A549 treated with Hydrocortisone at 1 μM for 4 hours (cell line): ENCODE measurements around the gene ZBTB12. TPM values are rescaled to one million over a fixed set of nuclear protein-coding genes. Genes with fewer than 3 reads are reported as not detected.

Experiments
- total RNA-seq: library from RNA; stranded (reverse); fragments of 200-300 nt; extraction: Qiagen RNA extraction; gene quantifications from 5 replicates; pipeline ENCODE4 v1.2.3, GENCODE V29; 2022

ZBTB12 gene
- 3.3 to 4.2 TPM (median 3.9 TPM) in 5 replicates for total RNA-seq

DNA sequence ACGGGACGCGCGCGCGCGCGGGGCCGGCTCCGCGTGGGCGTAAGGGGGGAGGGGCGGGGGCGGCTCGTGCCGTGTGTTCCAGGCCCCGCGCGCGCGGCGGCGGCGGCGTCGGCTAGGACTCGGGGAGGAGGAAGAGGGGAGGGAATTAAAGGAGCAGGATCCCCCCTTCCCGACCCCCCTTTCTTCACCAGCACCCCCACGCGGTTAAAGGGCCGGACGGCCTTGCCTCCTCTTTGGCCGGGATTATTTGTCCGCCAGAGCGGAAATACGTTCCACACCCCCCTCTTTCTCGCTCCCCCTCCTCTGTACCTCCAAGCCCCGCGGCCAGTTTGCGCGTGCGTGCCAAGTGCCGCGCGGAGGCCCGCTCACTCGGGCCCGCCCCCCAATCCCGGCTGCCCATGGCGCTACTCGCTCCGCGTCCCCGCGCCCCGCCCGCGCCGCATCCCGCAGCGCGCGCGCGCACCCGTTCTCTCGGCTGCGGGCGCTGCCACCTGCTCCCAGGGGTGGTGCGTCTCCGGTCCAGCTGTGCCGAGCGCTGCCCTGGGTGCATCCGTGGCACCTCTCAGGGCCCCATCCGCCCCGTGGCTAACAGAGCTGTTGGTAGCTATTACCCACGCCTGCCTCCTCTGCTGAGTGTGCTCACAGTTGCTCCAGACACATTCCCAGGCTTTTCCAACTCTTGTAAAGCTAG lies at the start of gene ZBTB12:
Gene ZBTB12, minus strand, starts transcription at position 134 of the 691 bp plus-strand sequence. CDS start 781 bp downstream, outside the sequence.

DNA sequence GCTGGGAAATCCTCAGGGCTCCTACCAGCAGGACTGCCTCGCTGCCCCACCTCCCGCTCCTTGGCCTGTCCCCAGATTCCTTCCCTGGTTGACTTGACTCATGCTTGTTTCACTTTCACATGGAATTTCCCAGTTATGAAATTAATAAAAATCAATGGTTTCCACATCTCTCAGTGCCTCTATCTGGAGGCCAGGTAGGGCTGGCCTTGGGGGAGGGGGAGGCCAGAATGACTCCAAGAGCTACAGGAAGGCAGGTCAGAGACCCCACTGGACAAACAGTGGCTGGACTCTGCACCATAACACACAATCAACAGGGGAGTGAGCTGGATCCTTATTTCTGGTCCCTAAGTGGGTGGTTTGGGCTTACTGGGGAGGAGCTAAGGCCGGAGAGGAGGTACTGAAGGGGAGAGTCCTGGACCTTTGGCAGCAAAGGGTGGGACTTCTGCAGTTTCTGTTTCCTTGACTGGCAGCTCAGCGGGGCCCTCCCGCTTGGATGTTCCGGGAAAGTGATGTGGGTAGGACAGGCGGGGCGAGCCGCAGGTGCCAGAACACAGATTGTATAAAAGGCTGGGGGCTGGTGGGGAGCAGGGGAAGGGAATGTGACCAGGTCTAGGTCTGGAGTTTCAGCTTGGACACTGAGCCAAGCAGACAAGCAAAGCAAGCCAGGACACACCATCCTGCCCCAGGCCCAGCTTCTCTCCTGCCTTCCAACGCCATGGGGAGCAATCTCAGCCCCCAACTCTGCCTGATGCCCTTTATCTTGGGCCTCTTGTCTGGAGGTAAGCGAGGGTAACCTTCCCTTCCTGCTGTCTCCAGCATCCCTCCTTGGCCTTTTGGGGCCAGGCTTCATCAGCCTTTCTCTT lies 43.9 kb upstream of the ZBTB12 start, which contains the start of gene CFB:
Gene CFB, plus strand, starts transcription at position 589 of the 863 bp plus-strand sequence. Its CDS starts 127 bp downstream, at position 716.

GRCh38 chr6:31927242-31927862 lies 25.5 kb upstream of the ZBTB12 start, which contains the start of gene C2:
C2 (plus strand) TSS chr6:31927717; CDS start chr6:31927753, 36 bp downstream.

DNA sequence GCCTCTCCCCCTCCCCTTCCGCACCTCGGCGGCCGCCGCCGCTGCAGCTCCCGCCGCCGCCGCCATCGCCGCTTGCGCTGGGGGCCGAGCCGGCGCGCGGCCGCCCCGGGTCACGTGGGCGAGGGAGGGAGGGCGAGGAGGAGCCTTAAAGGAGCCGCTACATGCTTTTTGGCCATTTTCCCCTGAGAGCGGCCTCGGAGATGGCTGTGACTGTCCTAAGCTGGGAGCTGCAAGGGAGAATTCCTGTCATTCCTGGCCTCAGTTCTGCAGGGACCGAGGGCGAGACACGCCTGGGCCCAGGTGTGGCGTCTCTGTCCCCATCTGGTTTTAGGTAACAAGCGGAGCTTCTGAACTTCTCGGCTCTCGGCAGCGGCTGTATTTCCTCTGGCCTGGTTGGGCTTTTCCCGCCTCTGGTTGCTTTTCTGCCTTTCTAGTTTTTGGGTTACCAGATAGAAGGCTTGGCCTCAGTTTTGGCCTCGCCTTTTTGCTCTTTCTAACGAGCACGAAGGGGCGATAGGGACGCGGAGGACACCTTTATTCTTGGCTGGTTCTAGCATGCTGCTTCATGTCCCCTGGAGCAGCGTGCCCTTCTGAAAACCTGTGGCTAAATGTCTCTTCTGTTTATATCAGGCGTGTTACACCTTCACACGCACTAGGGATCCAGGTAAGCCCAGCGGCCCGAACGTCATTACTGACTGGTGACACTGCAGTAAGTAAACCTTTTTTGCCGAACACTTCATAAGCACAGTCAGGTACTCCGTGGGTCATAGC lies 4.1 kb downstream of the ZBTB12 start, which contains the start of gene EHMT2:
Gene EHMT2, minus strand, starts transcription at position 87 of the 771 bp plus-strand sequence. Its CDS starts 21 bp downstream, at position 66.

DNA sequence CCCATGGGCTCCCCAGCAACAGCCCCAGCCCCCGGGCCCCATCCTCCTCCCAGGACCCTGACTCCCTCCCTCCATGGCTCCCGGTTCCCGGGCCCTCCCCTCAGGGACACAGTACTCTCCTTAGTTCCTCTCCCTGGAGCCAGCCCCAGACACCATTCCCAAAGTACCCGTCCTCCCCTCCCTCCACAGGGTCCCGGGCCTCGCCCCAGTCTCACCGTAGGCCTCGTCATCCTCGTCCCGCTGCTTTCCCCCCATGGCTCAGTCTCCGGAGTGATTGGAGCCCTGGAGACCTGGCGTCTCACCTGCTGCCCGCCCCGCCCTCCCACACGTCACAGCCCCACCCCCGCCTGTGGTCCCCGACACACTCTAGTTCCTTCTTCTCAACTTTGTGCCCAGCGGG lies 23.2 kb downstream of the ZBTB12 start, which contains the start of gene SLC44A4:
Gene SLC44A4, minus strand, starts transcription at position 272 of the 400 bp plus-strand sequence. Its CDS starts 17 bp downstream, at position 255.

DNA sequence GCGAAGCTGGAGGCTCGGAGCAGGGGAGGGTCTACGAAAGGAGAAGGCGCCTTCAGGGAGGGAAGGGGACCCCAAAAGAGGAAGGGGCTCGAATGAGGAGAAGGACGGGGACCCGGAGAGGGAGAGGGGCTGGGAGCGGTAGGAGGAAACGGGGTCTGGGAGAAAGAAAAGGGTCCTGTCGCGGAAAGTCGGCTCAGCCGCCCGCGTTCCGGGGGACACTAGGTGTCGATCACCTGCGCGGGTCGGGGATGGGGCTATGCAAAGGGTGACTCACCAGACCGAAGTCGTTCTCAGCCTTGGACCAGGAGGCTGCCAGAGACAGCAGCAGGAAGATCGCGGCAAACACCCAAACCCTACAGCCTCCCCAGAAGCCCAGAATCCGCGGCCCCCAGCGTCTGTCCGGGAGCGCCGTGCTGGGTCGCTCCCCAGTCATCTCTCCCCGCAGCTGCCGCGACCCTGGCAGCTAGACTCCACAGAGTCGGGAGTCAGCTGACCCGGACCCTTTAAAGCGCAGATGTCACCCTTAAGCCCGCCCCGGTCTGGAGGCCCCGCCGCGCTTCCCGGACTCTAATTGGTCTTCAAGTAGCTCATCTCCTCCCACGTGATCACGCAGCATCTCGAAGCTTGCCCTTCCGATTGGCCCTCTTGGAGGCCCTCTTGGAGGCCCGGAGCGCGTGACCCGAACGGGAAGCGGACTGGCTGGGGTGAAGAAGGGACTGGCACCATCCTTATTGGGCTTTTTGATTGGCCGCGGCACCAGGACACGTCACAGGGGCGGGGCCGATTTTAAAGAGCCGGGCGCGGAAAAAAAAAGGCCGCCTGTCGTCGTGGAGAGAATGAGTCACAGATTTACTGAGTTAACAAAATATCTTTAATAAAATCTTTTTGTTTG lies 39.3 kb downstream of the ZBTB12 start, which contains the start of gene NEU1:
Gene NEU1, minus strand, starts transcription at position 478 of the 892 bp plus-strand sequence. Its CDS starts 45 bp downstream, at position 433.

Other genes starting within 250 kb of the ZBTB12 start
- 129 to 143 TPM (median 133 TPM) in 5 replicates for gene BAG6, start 249.4 kb downstream of the ZBTB12 start, total RNA-seq
- gene APOM, start 246.2 kb downstream of the ZBTB12 start, total RNA-seq: 2.9 to 3.8 TPM (median 3.4 TPM) in 5 replicates
- 10.1 to 14.9 TPM (median 12.4 TPM) in 5 replicates for gene C6orf47, start 241.3 kb downstream of the ZBTB12 start, total RNA-seq
- 9.3 to 11.4 TPM (median 11.1 TPM) in 5 replicates for gene GPANK1, start 237.1 kb downstream of the ZBTB12 start, total RNA-seq
- gene CSNK2B, start 236.0 kb downstream of the ZBTB12 start, total RNA-seq: 154 to 183 TPM (median 177 TPM) in 5 replicates
- 3.4 to 4.7 TPM (median 3.9 TPM) in 5 replicates for gene LY6G5B, start 232.1 kb downstream of the ZBTB12 start, total RNA-seq
- gene LY6G5C, start 221.0 kb downstream of the ZBTB12 start, total RNA-seq: 0.75 to 2.1 TPM (median 1.5 TPM) in 5 replicates
- 15.0 to 19.1 TPM (median 17.0 TPM) in 5 replicates for gene ABHD16A, start 198.8 kb downstream of the ZBTB12 start, total RNA-seq
- gene LY6G6F, start 195.2 kb downstream of the ZBTB12 start, total RNA-seq: not detected in 5 replicates
- not detected in 5 replicates for gene LY6G6D, start 186.7 kb downstream of the ZBTB12 start, total RNA-seq
- gene LY6G6C, start 180.3 kb downstream of the ZBTB12 start, total RNA-seq: 0.13 to 0.18 TPM in 2 of 5 replicates, not detected in the others
- not detected in 5 replicates for gene MPIG6B, start 178.7 kb downstream of the ZBTB12 start, total RNA-seq
- 25.9 to 32.1 TPM (median 29.2 TPM) in 5 replicates for gene DDAH2, start 172.8 kb downstream of the ZBTB12 start, total RNA-seq
- 475 to 491 TPM (median 481 TPM) in 5 replicates for gene CLIC1, start 165.6 kb downstream of the ZBTB12 start, total RNA-seq
- gene MSH5, start 162.1 kb downstream of the ZBTB12 start, total RNA-seq: 10.7 to 15.7 TPM (median 13.4 TPM) in 5 replicates
- gene SAPCD1, start 139.4 kb downstream of the ZBTB12 start, total RNA-seq: 2.6 to 4.9 TPM (median 3.2 TPM) in 5 replicates
- 1.1 to 1.7 TPM (median 1.5 TPM) in 5 replicates for gene VWA7, start 124.8 kb downstream of the ZBTB12 start, total RNA-seq
- 52.1 to 61.7 TPM (median 54.3 TPM) in 5 replicates for gene VARS1, start 106.3 kb downstream of the ZBTB12 start, total RNA-seq
- 42.7 to 66.2 TPM (median 59.0 TPM) in 5 replicates for gene LSM2, start 95.1 kb downstream of the ZBTB12 start, total RNA-seq
- gene HSPA1L, start 86.8 kb downstream of the ZBTB12 start, total RNA-seq: 1.2 to 2.0 TPM (median 1.6 TPM) in 5 replicates
- 162 to 234 TPM (median 205 TPM) in 5 replicates for gene HSPA1A, start 86.5 kb downstream of the ZBTB12 start, total RNA-seq
- 110 to 176 TPM (median 161 TPM) in 5 replicates for gene HSPA1B, start 74.3 kb downstream of the ZBTB12 start, total RNA-seq
- gene NEU1, start 39.3 kb downstream of the ZBTB12 start, total RNA-seq: 25.7 to 32.9 TPM (median 26.4 TPM) in 5 replicates
- gene SLC44A4, start 23.1 kb downstream of the ZBTB12 start, total RNA-seq: 0.03 to 0.14 TPM (median 0.06 TPM) in 4 of 5 replicates, not detected in the other
- 25.1 to 29.7 TPM (median 26.0 TPM) in 5 replicates for gene EHMT2, start 4.4 kb downstream of the ZBTB12 start, total RNA-seq
- 0.17 to 0.46 TPM (median 0.38 TPM) in 5 replicates for gene C2, start 25.6 kb upstream of the ZBTB12 start, total RNA-seq
- gene CFB, start 44.0 kb upstream of the ZBTB12 start, total RNA-seq: 1.7 to 2.3 TPM (median 1.9 TPM) in 5 replicates
- gene NELFE, start 56.9 kb upstream of the ZBTB12 start, total RNA-seq: 73.7 to 87.1 TPM (median 76.9 TPM) in 5 replicates
- 21.3 to 24.7 TPM (median 23.3 TPM) in 5 replicates for gene SKIC2, start 57.1 kb upstream of the ZBTB12 start, total RNA-seq
- gene DXO, start 70.1 kb upstream of the ZBTB12 start, total RNA-seq: 10.4 to 12.4 TPM (median 11.6 TPM) in 5 replicates
- gene C4A, start 80.0 kb upstream of the ZBTB12 start, total RNA-seq: 0.79 to 1.5 TPM (median 0.85 TPM) in 5 replicates
- 0.35 to 0.93 TPM (median 0.67 TPM) in 5 replicates for gene C4B, start 112.7 kb upstream of the ZBTB12 start, total RNA-seq
- not detected in 5 replicates for gene CYP21A2, start 136.3 kb upstream of the ZBTB12 start, total RNA-seq
- 0.32 to 0.66 TPM (median 0.52 TPM) in 5 replicates for gene TNXB, start 207.3 kb upstream of the ZBTB12 start, total RNA-seq
- 31.1 to 34.2 TPM (median 32.9 TPM) in 5 replicates for gene ATF6B, start 226.2 kb upstream of the ZBTB12 start, total RNA-seq
- gene FKBPL, start 228.2 kb upstream of the ZBTB12 start, total RNA-seq: 6.2 to 7.1 TPM (median 6.7 TPM) in 5 replicates
- 0.56 to 1.0 TPM (median 0.63 TPM) in 5 replicates for gene PRRT1, start 249.9 kb upstream of the ZBTB12 start, total RNA-seq